HG03558 (cell line): ENCODE measurements around the gene ALS2CL.

Experiments
- ATAC-seq: cut with Tn5 transposase; IDR thresholded peaks from one replicate; pipeline ENCODE4 v1.9.1; 2021; ENCODE audit warnings: moderate number of reproducible peaks; ENCODE audit not compliant: unreplicated experiment; ENCODE audit errors: extremely low read depth

Gene ALS2CL

GRCh38 chr3:46716461-46717441, 23.3 kb upstream of the ALS2CL start:
- ATAC-seq = no peak

GRCh38 chr3:46715507-46716175, 22.2 kb upstream of the ALS2CL start:
- ATAC-seq = no peak

GRCh38 chr3:46714728-46715506, 21.4 kb upstream of the ALS2CL start:
- no peak for ATAC-seq

- ATAC-seq = no peak
These were observed 20.5 kb upstream of the ALS2CL start for GRCh38 chr3:46713898-46714552.

- ATAC-seq = no peak
These were observed 19.8 kb upstream of the ALS2CL start for GRCh38 chr3:46713050-46713897.

- no peak for ATAC-seq
These were observed 18.9 kb upstream of the ALS2CL start for GRCh38 chr3:46712191-46713049.

- no peak for ATAC-seq
These were observed 18.3 kb upstream of the ALS2CL start for GRCh38 chr3:46711760-46712159.

GRCh38 chr3:46711305-46711704, 17.8 kb upstream of the ALS2CL start:
- ATAC-seq = no peak

- ATAC-seq = no peak
These were observed 17.3 kb upstream of the ALS2CL start for GRCh38 chr3:46710671-46711295.

GRCh38 chr3:46710229-46710628, 16.8 kb upstream of the ALS2CL start:
- ATAC-seq = no peak

- no peak for ATAC-seq
These were observed 16.2 kb upstream of the ALS2CL start for GRCh38 chr3:46709721-46710120.

- no peak for ATAC-seq
These were observed 15.7 kb upstream of the ALS2CL start for GRCh38 chr3:46709157-46709654.

GRCh38 chr3:46708401-46709156, 15.1 kb upstream of the ALS2CL start:
- no peak for ATAC-seq

GRCh38 chr3:46707601-46708011, 14.1 kb upstream of the ALS2CL start:
- ATAC-seq = no peak

GRCh38 chr3:46706771-46707582, 13.5 kb upstream of the ALS2CL start:
- no peak for ATAC-seq
